ENCODE results near the gene DTNB. TPM values are rescaled to one million over a fixed set of nuclear protein-coding genes. Genes with fewer than 3 reads are reported as not detected.

The DTNB gene
- polyA plus RNA-seq, 1 donor from 2014 or later, result 22.5 TPM

GRCh38 chr2:25672494-25673299 lies 680 bp downstream of the DTNB start:
- Histone ChIP-seq H3K27me3 (ENCODE audit: insufficient read depth, low read depth, low read length) (no peaks in the 10 kb centered on the region), H3K4me2 (ENCODE audit: low read length) (peak overlapping the region; percentile 85), H3K36me3 (ENCODE audit: insufficient read depth, low read length) (no peaks in the 10 kb centered on the region), H2AFZ (ENCODE audit: low read depth, low read length) (peak overlapping the region; percentile 49), H3K9me2 (ENCODE audit: insufficient read depth, low read length) (no peaks in the 10 kb centered on the region), H4K20me1 (ENCODE audit: insufficient read depth) (no peaks in the 10 kb centered on the region), H3K9me3 (ENCODE audit: low read length) (no peaks in the 10 kb centered on the region), H3K79me2 (replicated peaks; ENCODE audit: insufficient read depth, low read length) (peaks cover 35% of the 10 kb centered on the region), H3F3A (ENCODE audit: insufficient read depth, low read length, poor library complexity, severe bottlenecking) (no peaks in the 10 kb centered on the region), H3K9ac (ENCODE audit: low read length) (peak overlapping the region; percentile 86), H3K4me3 (ENCODE audit: low read length) (peak overlapping the region; percentile 97), H3K27ac (ENCODE audit: low read length) (peak overlapping the region; percentile 74)
- TF ChIP-seq RAD21 (conservative IDR thresholded peaks at IDR 0.05), result no peak
- no peak for TF ChIP-seq MXI1 (conservative IDR thresholded peaks at IDR 0.05; ENCODE audit: poor library complexity, severe bottlenecking)
- TF ChIP-seq EP300 (conservative IDR thresholded peaks at IDR 0.05; ENCODE audit: poor library complexity, severe bottlenecking), result no peak
- no peak for TF ChIP-seq POLR2AphosphoS5 (IDR thresholded peaks at IDR 0.05)
- no peak for TF ChIP-seq TAF1 (IDR thresholded peaks at IDR 0.05; ENCODE audit: low read depth)
- TF ChIP-seq, protein P1, sequence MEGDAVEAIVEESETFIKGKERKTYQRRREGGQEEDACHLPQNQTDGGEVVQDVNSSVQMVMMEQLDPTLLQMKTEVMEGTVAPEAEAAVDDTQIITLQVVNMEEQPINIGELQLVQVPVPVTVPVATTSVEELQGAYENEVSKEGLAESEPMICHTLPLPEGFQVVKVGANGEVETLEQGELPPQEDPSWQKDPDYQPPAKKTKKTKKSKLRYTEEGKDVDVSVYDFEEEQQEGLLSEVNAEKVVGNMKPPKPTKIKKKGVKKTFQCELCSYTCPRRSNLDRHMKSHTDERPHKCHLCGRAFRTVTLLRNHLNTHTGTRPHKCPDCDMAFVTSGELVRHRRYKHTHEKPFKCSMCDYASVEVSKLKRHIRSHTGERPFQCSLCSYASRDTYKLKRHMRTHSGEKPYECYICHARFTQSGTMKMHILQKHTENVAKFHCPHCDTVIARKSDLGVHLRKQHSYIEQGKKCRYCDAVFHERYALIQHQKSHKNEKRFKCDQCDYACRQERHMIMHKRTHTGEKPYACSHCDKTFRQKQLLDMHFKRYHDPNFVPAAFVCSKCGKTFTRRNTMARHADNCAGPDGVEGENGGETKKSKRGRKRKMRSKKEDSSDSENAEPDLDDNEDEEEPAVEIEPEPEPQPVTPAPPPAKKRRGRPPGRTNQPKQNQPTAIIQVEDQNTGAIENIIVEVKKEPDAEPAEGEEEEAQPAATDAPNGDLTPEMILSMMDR (IDR thresholded peaks at IDR 0.05; ENCODE audit: poor library complexity, severe bottlenecking), result peak; percentile 25
- TF ChIP-seq EZH2 (IDR thresholded peaks at IDR 0.05; ENCODE audit: borderline replicate concordance, insufficient read depth, low read length, poor library complexity, severe bottlenecking), result no peak
- TF ChIP-seq, protein P2, sequence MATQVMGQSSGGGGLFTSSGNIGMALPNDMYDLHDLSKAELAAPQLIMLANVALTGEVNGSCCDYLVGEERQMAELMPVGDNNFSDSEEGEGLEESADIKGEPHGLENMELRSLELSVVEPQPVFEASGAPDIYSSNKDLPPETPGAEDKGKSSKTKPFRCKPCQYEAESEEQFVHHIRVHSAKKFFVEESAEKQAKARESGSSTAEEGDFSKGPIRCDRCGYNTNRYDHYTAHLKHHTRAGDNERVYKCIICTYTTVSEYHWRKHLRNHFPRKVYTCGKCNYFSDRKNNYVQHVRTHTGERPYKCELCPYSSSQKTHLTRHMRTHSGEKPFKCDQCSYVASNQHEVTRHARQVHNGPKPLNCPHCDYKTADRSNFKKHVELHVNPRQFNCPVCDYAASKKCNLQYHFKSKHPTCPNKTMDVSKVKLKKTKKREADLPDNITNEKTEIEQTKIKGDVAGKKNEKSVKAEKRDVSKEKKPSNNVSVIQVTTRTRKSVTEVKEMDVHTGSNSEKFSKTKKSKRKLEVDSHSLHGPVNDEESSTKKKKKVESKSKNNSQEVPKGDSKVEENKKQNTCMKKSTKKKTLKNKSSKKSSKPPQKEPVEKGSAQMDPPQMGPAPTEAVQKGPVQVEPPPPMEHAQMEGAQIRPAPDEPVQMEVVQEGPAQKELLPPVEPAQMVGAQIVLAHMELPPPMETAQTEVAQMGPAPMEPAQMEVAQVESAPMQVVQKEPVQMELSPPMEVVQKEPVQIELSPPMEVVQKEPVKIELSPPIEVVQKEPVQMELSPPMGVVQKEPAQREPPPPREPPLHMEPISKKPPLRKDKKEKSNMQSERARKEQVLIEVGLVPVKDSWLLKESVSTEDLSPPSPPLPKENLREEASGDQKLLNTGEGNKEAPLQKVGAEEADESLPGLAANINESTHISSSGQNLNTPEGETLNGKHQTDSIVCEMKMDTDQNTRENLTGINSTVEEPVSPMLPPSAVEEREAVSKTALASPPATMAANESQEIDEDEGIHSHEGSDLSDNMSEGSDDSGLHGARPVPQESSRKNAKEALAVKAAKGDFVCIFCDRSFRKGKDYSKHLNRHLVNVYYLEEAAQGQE (IDR thresholded peaks at IDR 0.05; ENCODE audit: borderline replicate concordance), result no peak
- TF ChIP-seq SMC3 (conservative IDR thresholded peaks at IDR 0.05; ENCODE audit: poor library complexity), result peak; percentile 27

DNA sequence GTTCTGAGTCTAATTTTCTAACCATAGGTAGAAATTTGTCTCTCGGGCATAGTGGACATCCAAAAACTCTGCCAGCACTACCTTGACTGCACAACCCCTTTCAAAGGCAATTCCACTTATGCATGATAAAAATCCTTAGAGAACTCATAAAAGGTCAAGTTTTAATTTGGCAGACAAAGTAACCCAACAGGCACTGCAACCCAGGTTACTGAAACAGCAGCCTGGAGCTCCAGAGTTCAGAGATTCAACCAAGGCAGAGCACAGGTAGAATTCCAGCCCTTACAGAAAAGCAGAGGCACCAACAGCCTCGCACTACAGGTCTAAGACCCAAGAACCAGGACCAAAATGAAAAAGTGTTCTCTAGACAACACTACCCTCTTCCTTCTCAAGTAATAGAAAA lies 1.8 kb downstream of the DTNB start:
- Histone ChIP-seq H3K27ac (ENCODE audit: low read length) (no peak overlapping the region), H3K27me3 (ENCODE audit: insufficient read depth, low read depth, low read length) (no peaks in the 10 kb centered on the region), H3F3A (ENCODE audit: insufficient read depth, low read length, poor library complexity, severe bottlenecking) (no peaks in the 10 kb centered on the region), H3K79me2 (replicated peaks; ENCODE audit: insufficient read depth, low read length) (peaks cover 39% of the 10 kb centered on the region), H3K9me2 (ENCODE audit: insufficient read depth, low read length) (no peaks in the 10 kb centered on the region), H3K36me3 (ENCODE audit: insufficient read depth, low read length) (no peaks in the 10 kb centered on the region), H4K20me1 (ENCODE audit: insufficient read depth) (no peaks in the 10 kb centered on the region), H3K4me2 (ENCODE audit: low read length) (peak overlapping the region; percentile 85), H2AFZ (ENCODE audit: low read depth, low read length) (peak overlapping the region; percentile 49), H3K9ac (ENCODE audit: low read length) (peak overlapping the region; percentile 86), H3K9me3 (ENCODE audit: low read length) (no peaks in the 10 kb centered on the region), H3K4me3 (ENCODE audit: low read length) (peak overlapping the region; percentile 97)
- TF ChIP-seq EP300 (conservative IDR thresholded peaks at IDR 0.05; ENCODE audit: poor library complexity, severe bottlenecking) (no peak), EZH2 (IDR thresholded peaks at IDR 0.05; ENCODE audit: borderline replicate concordance, insufficient read depth, low read length, poor library complexity, severe bottlenecking) (no peak), SMC3 (conservative IDR thresholded peaks at IDR 0.05; ENCODE audit: poor library complexity) (no peak), MXI1 (conservative IDR thresholded peaks at IDR 0.05; ENCODE audit: poor library complexity, severe bottlenecking) (no peak), TAF1 (IDR thresholded peaks at IDR 0.05; ENCODE audit: low read depth) (no peak), POLR2AphosphoS5 (IDR thresholded peaks at IDR 0.05) (no peak)
- TF ChIP-seq, protein P1 (IDR thresholded peaks at IDR 0.05; ENCODE audit: poor library complexity, severe bottlenecking), result no peak
- TF ChIP-seq, protein P2 (IDR thresholded peaks at IDR 0.05; ENCODE audit: borderline replicate concordance), result no peak
